Activated CD8-positive, alpha-beta T cell treated with anti-CD3 and anti-CD28 coated beads for 36 hours (primary cell): ENCODE results near the gene TRIM5. TPM values are rescaled to one million over a fixed set of nuclear protein-coding genes. Genes with fewer than 3 reads are reported as not detected.
A peak's percentile ranks its signal among the peaks of the same experiment; 100 is the strongest.

ENCODE experiments used
- ATAC-seq: fragments of 200-7000 bp; cut with Tn5 transposase; one replicate; pipeline ENCODE4 v1.10.0; 2021; ENCODE audit warnings: mild to moderate bottlenecking, moderate library complexity
- CTCF ChIA-PET: fragments of 350-600 bp; sonication (Branson Sonifier 250); formaldehyde crosslinking; loops from one replicate; lab custom pipeline; 2021; ENCODE audit warnings: antibody characterized with exemption; lab: Charles Lee
- POLR2A ChIA-PET: fragments of 350-600 bp; sonication (Branson Sonifier 250); formaldehyde crosslinking; loops from one replicate; lab custom pipeline; 2021; ENCODE audit warnings: antibody characterized with exemption; lab: Charles Lee
- DNase-seq: peaks from one replicate; pipeline ENCODE4 v3.0.0-alpha.2; 2020
- H3K27ac Mint-ChIP-seq: one replicate; pipeline ENCODE4 v1.8.0; 2021; ENCODE audit warnings: mild to moderate bottlenecking, mixed read lengths
- H3K27me3 Mint-ChIP-seq: one replicate; pipeline ENCODE4 v1.8.0; 2021; ENCODE audit warnings: mixed read lengths
- H3K36me3 Mint-ChIP-seq: one replicate; pipeline ENCODE4 v1.8.0; 2021; ENCODE audit warnings: low read depth, mixed read lengths
- H3K4me1 Mint-ChIP-seq: one replicate; pipeline ENCODE4 v1.8.0; 2021; ENCODE audit warnings: low read depth, mixed read lengths
- H3K4me3 Mint-ChIP-seq: one replicate; pipeline ENCODE4 v1.8.0; 2021; ENCODE audit warnings: mild to moderate bottlenecking, moderate library complexity, mixed read lengths
- H3K9me3 Mint-ChIP-seq: one replicate; pipeline ENCODE4 v1.8.0; 2021; ENCODE audit warnings: mixed read lengths
- intact Hi-C: fragments of 100-400 bp; cut with micrococcal nuclease; formaldehyde crosslinking; loops from one replicate; pipeline ENCODE4 v1.10.0; 2022
- total RNA-seq, 2 experiments: library from RNA; stranded (reverse); gene quantifications; one replicate each; pipeline ENCODE4 v1.2.3, GENCODE V29; 2021
- TF ChIP-seq, protein P1 (sequence below): fragments of 200-600 bp; IDR thresholded peaks from one replicate; pipeline ENCODE4 v1.8.0; 2022; ENCODE audit warnings: antibody characterized with exemption, mild to moderate bottlenecking

The TRIM5 gene
- total RNA-seq, 2 experiments from 2014 or later = 21.5 TPM

DNA sequence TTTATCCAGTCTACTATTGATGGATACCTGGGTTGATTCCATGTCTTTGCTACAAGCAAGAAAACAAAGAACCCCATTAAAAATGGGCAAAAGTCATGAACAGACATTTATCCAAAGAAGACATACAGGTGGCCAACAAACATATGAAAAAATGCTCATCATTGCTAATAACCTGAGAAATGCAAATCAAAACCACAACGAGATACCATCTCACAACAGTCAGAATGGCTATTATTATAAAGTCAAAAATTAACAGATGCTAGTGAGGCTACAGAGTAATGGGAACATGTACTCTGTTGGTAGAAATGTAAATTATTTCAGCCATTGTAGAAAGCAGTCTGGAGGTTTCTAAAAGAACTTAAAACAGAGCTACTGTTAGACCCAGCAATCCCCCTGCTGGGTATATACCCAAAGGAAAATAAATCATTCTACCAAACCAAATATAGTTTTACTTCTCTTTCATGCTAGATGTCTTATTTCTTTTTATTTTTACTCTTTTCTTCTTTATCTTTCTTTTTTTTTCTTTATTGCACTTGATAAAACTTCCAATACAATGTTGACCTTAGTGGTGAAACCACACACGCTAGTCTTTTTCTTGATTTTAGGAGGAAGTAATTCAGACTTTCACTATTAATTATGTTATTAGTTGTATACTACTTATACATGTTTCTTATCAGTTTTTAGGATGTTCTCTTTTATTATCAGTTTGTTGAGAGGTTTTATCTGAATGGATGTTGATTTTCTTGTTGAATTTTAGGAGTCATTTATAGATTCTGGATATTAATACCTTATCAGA, 19.1 kb upstream of the TRIM5 start:
- intact Hi-C loops = no loop called here
- POLR2A ChIA-PET = no interaction called here
- H3K4me3 Mint-ChIP-seq = no peak overlapping the region

DNA sequence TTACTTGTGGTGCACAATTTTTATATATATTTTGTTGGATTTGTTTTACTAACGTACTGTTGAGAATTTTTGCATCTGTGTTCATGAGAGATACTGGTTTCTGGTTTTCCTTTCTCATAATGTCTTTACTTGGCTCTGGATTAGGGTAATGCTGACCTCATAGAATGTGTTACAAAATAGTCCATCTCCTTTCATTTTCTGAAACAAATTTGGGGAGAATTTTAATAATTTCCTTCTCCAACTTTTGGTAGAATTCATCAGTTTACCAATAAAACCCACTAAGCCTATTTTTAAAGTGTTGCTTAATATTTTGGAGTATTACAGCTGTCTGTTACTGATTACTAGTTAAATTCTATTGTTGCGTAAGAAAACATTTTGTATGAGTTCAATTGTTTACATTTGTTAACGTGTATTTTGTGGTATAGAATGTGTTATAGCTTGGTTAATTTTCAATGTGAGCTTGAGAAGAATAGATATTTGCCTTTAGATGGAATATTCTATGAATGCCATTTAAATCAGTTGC, 16.2 kb upstream of the TRIM5 start:
- DNase-seq (no peak), ATAC-seq (no peak)
- H3K9me3 Mint-ChIP-seq = no peaks in the 10 kb centered on the region
- ChIA-PET POLR2A (interaction anchor here (1.2 to 2.9 kb wide), 3 partner anchors 11 to 17 kb away, joined by 3 to 10 read pairs (median 4); partner anchors contain the start of gene TRIM22), CTCF (interaction anchor here (1.2 to 2.2 kb wide), 4 partner anchors 10 to 225 kb away, joined by 3 to 7 read pairs (median 4); partner anchors contain the start of gene TRIM22)
- H3K27ac Mint-ChIP-seq = peak overlapping the region; percentile 53
- TF ChIP-seq, protein P1, sequence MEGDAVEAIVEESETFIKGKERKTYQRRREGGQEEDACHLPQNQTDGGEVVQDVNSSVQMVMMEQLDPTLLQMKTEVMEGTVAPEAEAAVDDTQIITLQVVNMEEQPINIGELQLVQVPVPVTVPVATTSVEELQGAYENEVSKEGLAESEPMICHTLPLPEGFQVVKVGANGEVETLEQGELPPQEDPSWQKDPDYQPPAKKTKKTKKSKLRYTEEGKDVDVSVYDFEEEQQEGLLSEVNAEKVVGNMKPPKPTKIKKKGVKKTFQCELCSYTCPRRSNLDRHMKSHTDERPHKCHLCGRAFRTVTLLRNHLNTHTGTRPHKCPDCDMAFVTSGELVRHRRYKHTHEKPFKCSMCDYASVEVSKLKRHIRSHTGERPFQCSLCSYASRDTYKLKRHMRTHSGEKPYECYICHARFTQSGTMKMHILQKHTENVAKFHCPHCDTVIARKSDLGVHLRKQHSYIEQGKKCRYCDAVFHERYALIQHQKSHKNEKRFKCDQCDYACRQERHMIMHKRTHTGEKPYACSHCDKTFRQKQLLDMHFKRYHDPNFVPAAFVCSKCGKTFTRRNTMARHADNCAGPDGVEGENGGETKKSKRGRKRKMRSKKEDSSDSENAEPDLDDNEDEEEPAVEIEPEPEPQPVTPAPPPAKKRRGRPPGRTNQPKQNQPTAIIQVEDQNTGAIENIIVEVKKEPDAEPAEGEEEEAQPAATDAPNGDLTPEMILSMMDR = no peak
- peaks cover 72% of the 10 kb centered on the region for H3K36me3 Mint-ChIP-seq
- no peaks in the 10 kb centered on the region for H3K27me3 Mint-ChIP-seq
- peaks cover 72% of the 10 kb centered on the region for H3K4me1 Mint-ChIP-seq
- H3K4me3 Mint-ChIP-seq = no peak overlapping the region
- intact Hi-C loops = loop anchor here (2.0 kb wide), 1 partner anchor 16 kb away; the partner anchor contains the start of gene TRIM5

More for the DNA sequence above, 19.1 kb upstream of the TRIM5 start:
- CTCF ChIA-PET = interaction anchor here (0.7 kb wide), 1 partner anchor 19 kb away, joined by 4 read pairs; the partner anchor contains the start of gene TRIM5
- peak overlapping the region; percentile 49 for H3K27ac Mint-ChIP-seq
- peaks cover 65% of the 10 kb centered on the region for H3K36me3 Mint-ChIP-seq
- ATAC-seq (no peak), DNase-seq (no peak)
- TF ChIP-seq, protein P1 = no peak
- H3K4me1 Mint-ChIP-seq = peaks cover 51% of the 10 kb centered on the region
- no peaks in the 10 kb centered on the region for H3K9me3 Mint-ChIP-seq
- H3K27me3 Mint-ChIP-seq = no peaks in the 10 kb centered on the region

DNA sequence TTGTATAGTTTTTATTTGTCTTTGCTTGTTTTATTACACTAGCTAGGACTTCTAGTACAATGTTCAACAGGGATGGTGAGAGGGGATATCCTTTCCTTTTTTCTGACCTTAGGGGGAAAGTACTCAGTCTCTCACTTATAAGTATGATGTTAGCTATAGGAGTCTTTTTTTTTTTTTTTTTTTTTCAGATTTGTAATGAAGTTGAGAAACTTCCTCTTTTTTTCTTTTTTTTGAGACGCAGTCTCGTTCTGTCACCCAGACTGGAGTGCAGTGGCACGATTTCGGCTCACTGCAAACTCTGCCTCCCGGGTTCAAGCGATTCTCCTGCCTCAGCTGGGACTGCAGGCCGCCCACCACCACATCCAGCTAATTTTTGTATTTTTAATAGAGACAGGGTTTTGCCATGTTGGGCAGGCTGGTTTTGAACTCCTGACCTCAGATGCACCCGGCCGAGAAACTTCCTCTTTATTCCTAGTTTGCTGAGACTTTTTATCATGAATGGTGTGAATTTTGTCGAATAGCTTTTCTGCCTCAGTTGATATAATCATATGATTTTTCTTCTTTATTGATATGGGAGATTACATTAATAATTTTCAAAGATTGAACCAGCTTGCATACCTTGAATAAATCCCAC, 15.7 kb upstream of the TRIM5 start:
- H3K9me3 Mint-ChIP-seq = no peaks in the 10 kb centered on the region
- no peaks in the 10 kb centered on the region for H3K27me3 Mint-ChIP-seq
- DNase-seq (no peak), ATAC-seq (no peak)
- intact Hi-C loops = loop anchor here (2.0 kb wide), 1 partner anchor 16 kb away; the partner anchor contains the start of gene TRIM5
- H3K36me3 Mint-ChIP-seq = peaks cover 75% of the 10 kb centered on the region
- H3K4me3 Mint-ChIP-seq = no peak overlapping the region
- TF ChIP-seq, protein P1 = no peak
- ChIA-PET CTCF (interaction anchor here (1.2 to 2.2 kb wide), 3 partner anchors 10 to 224 kb away, joined by 3 to 7 read pairs (median 4); partner anchors contain the start of gene TRIM22), POLR2A (interaction anchor here (1.2 to 2.9 kb wide), 3 partner anchors 11 to 17 kb away, joined by 3 to 10 read pairs (median 4); partner anchors contain the start of gene TRIM22)
- peaks cover 74% of the 10 kb centered on the region for H3K4me1 Mint-ChIP-seq
- peak overlapping the region; percentile 53 for H3K27ac Mint-ChIP-seq

DNA sequence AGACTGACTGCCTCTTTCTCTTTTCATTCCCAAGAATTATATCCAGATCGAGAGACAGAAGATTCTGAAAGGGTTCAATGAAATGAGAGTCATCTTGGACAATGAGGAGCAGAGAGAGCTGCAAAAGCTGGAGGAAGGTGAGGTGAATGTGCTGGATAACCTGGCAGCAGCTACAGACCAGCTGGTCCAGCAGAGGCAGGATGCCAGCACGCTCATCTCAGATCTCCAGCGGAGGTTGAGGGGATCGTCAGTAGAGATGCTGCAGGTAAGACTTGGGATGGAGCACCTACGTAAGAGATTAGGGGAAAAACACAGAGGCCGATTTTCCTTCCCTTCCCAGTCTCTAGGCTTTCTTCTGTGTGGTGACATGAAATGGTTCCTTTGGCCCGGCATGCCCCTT, 13.4 kb upstream of the TRIM5 start:
- H3K9me3 Mint-ChIP-seq = no peaks in the 10 kb centered on the region
- H3K36me3 Mint-ChIP-seq = peaks cover 70% of the 10 kb centered on the region
- intact Hi-C loops = no loop called here
- DNase-seq (no peak), ATAC-seq (no peak)
- ChIA-PET CTCF (interaction anchor here (0.8 to 1.3 kb wide), 2 partner anchors 14 to 15 kb away, joined by 3 to 4 read pairs; partner anchors contain the start of gene TRIM5), POLR2A (interaction anchor here (1.2 kb wide), 1 partner anchor 8 kb away, joined by 3 read pairs; no protein-coding TSS in a partner anchor)
- peak overlapping the region; percentile 64 for H3K27ac Mint-ChIP-seq
- H3K27me3 Mint-ChIP-seq = no peaks in the 10 kb centered on the region
- peaks cover 72% of the 10 kb centered on the region for H3K4me1 Mint-ChIP-seq
- no peak overlapping the region for H3K4me3 Mint-ChIP-seq
- TF ChIP-seq, protein P1 = no peak
